Measurements from ENCODE around the gene GRIA3.
"Not testable (repeated sequence)": the region's sequence is repeated elsewhere in the genome, so short reads cannot be mapped to it uniquely, and the experiment has no call there.

GRIA3 gene

DNA sequence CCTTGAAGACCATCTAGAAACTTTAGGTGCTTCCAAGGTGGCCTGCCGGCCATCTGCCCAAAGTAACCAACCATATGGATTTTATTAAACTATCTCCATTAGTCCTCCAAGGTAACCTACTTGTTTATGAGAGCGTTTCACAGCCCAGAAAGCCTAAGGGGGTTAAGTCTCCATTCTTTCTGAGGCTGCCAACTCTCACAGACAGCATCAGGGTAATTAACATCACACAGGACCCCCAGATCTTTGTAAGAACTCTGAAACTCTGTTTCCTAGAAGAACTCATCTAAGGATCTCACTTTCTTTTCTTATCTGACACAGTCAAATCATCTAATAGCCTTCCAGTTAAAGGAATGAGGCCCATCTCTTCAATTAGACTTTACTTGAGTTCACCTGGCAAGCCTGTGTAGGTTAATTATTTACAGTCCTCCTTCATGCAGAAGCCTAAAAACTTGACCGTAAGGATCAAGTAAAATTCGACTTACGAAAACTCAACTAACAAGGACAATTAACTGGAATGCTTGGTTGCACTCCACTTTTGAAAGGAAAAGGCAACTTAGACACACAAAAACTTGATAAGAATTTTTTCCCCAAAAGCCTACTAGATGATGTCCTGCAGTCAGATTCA lies 252.5 kb downstream of the GRIA3 start:
- Histone ChIP-seq H2BK12ac (ENCODE audit: low read length) (no peak overlapping the region), H2AFZ (ENCODE audit: low read length) (no peak overlapping the region), H2BK120ac (ENCODE audit: low read depth, low read length) (no peak overlapping the region), H3K4me1 (ENCODE audit: control insufficient read depth in 2 of 2, insufficient read depth in 1 of 2, low read depth in 1 of 2, low read length in 2 of 2) (no peaks in the 10 kb centered on the region), H3K4ac (ENCODE audit: low read length) (no peak overlapping the region), H3K4me2 (ENCODE audit: insufficient read depth, low read length, poor library complexity, severe bottlenecking) (no peak overlapping the region), H4K8ac (ENCODE audit: low read depth, low read length) (no peak overlapping the region), H3K36me3 (replicated peaks in 1 of 2; ENCODE audit: control insufficient read depth in 2 of 2, insufficient read depth in 2 of 2, low read length in 2 of 2) (no peaks in the 10 kb centered on the region), H2BK5ac (ENCODE audit: low read length) (no peak overlapping the region), H3K9ac (ENCODE audit: low read depth, low read length, poor library complexity) (no peak overlapping the region), H3K27me3 (ENCODE audit: control insufficient read depth in 3 of 3, insufficient read depth in 3 of 3, low read depth in 1 of 3, low read length in 3 of 3) (no peaks in the 10 kb centered on the region), H2BK15ac (ENCODE audit: low read length) (no peak overlapping the region), H3K9me3 (replicated peaks in 1 of 2; ENCODE audit: control insufficient read depth in 2 of 2, insufficient read depth in 1 of 2, low read depth in 1 of 2, low read length in 2 of 2) (no peaks in the 10 kb centered on the region), H2AK5ac (ENCODE audit: low read depth, low read length) (no peak overlapping the region), H3K18ac (ENCODE audit: low read length) (no peak overlapping the region), H3K14ac (ENCODE audit: low read length) (no peak overlapping the region), H3K27ac (replicated peaks; ENCODE audit: low read length) (no peak overlapping the region), H3K4me3 (ENCODE audit: low read length in 2 of 2) (no peak overlapping the region), H3K79me1 (ENCODE audit: low read depth, low read length) (no peaks in the 10 kb centered on the region), H4K91ac (ENCODE audit: low read depth, low read length, poor library complexity) (no peak overlapping the region), H3K23ac (ENCODE audit: low read depth, low read length, poor library complexity) (no peak overlapping the region)
- no peak for DNase-seq (ENCODE audit: low spot score)
- no CpG with 5 or more reads among the region's 5 CpGs for WGBS, 2 donors (ENCODE audit: extremely low coverage in 2 of 2, insufficient read length in 2 of 2, insufficient replicate concordance in 1 of 2)

DNA sequence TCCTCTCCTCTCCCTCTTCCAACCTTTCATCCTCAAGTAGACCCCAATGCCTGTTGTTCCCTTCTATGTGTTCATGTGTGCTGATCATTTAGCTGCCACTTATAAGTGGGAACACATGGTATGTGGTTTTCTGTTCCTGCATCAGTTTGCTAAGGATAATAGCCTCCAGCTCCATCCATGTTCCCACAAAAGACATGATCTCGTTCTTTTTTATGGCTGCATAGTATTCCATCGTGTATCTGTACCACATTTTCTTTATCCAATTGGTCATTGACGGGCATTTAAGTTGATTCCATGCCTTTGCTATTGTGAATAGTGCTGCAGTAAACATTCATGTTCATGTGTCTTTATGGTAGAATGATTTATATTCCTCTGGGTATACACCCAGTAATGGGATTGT lies 255.8 kb downstream of the GRIA3 start:
- H2BK120ac ChIP-seq (ENCODE audit: low read depth, low read length); H3K14ac ChIP-seq (ENCODE audit: low read length); H3K23ac ChIP-seq (ENCODE audit: low read depth, low read length, poor library complexity); H3K18ac ChIP-seq (ENCODE audit: low read length); H2BK15ac ChIP-seq (ENCODE audit: low read length); H2AK5ac ChIP-seq (ENCODE audit: low read depth, low read length); H2AFZ ChIP-seq (ENCODE audit: low read length); H2BK5ac ChIP-seq (ENCODE audit: low read length); H3K79me1 ChIP-seq (ENCODE audit: low read depth, low read length); H3K4ac ChIP-seq (ENCODE audit: low read length); H3K9ac ChIP-seq (ENCODE audit: low read depth, low read length, poor library complexity); H3K27me3 ChIP-seq (ENCODE audit: control insufficient read depth in 3 of 3, insufficient read depth in 3 of 3, low read depth in 1 of 3, low read length in 3 of 3); H3K27ac ChIP-seq (replicated peaks; ENCODE audit: low read length); H3K9me3 ChIP-seq (replicated peaks in 1 of 2; ENCODE audit: control insufficient read depth in 2 of 2, insufficient read depth in 1 of 2, low read depth in 1 of 2, low read length in 2 of 2); H2BK12ac ChIP-seq (ENCODE audit: low read length); H3K4me3 ChIP-seq (ENCODE audit: low read length in 2 of 2); H4K91ac ChIP-seq (ENCODE audit: low read depth, low read length, poor library complexity); H3K4me2 ChIP-seq (ENCODE audit: insufficient read depth, low read length, poor library complexity, severe bottlenecking); H3K4me1 ChIP-seq (ENCODE audit: control insufficient read depth in 2 of 2, insufficient read depth in 1 of 2, low read depth in 1 of 2, low read length in 2 of 2); DNase-seq (ENCODE audit: low spot score); H3K36me3 ChIP-seq (replicated peaks in 1 of 2; ENCODE audit: control insufficient read depth in 2 of 2, insufficient read depth in 2 of 2, low read length in 2 of 2); H4K8ac ChIP-seq (ENCODE audit: low read depth, low read length): not testable (repeated sequence)
- WGBS, 2 donors (ENCODE audit: extremely low coverage in 2 of 2, insufficient read length in 2 of 2, insufficient replicate concordance in 1 of 2) = no CpG with 5 or more reads among the region's 3 CpGs

DNA sequence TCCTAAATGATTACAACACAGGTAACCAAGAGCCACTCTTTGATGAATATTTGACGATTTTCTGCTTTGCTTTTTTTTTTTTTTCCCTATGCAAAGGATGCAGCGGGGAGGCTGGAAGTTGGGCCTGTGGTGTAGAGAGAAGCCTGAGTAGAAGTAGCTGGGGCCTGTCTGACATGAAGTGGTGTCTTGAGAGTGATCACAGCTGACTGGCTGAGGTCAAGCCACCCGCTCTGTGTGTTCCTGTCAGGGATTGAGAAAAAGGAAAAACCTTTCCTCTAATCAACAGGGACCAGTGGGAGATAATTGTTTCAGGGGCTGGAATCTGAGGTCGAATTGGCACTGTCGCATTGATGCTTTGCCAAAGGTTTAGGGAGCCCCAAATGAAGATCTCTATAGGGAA lies 258.7 kb downstream of the GRIA3 start:
- no peaks in the 10 kb centered on the region for H3K9me3 ChIP-seq (replicated peaks in 1 of 2; ENCODE audit: control insufficient read depth in 2 of 2, insufficient read depth in 1 of 2, low read depth in 1 of 2, low read length in 2 of 2)
- no peak overlapping the region for H4K8ac ChIP-seq (ENCODE audit: low read depth, low read length)
- no peak overlapping the region for H3K14ac ChIP-seq (ENCODE audit: low read length)
- H4K91ac ChIP-seq (ENCODE audit: low read depth, low read length, poor library complexity) = no peak overlapping the region
- H2AK5ac ChIP-seq (ENCODE audit: low read depth, low read length) = no peak overlapping the region
- no peak overlapping the region for H2BK15ac ChIP-seq (ENCODE audit: low read length)
- WGBS, 2 donors (ENCODE audit: extremely low coverage in 2 of 2, insufficient read length in 2 of 2, insufficient replicate concordance in 1 of 2) = no CpG with 5 or more reads among the region's 5 CpGs
- no peaks in the 10 kb centered on the region for H3K36me3 ChIP-seq (replicated peaks in 1 of 2; ENCODE audit: control insufficient read depth in 2 of 2, insufficient read depth in 2 of 2, low read length in 2 of 2)
- H2BK5ac ChIP-seq (ENCODE audit: low read length) = no peak overlapping the region
- no peaks in the 10 kb centered on the region for H3K27me3 ChIP-seq (ENCODE audit: control insufficient read depth in 3 of 3, insufficient read depth in 3 of 3, low read depth in 1 of 3, low read length in 3 of 3)
- no peak overlapping the region for H3K23ac ChIP-seq (ENCODE audit: low read depth, low read length, poor library complexity)
- no peak overlapping the region for H3K4me2 ChIP-seq (ENCODE audit: insufficient read depth, low read length, poor library complexity, severe bottlenecking)
- no peak overlapping the region for H3K18ac ChIP-seq (ENCODE audit: low read length)
- no peak for DNase-seq (ENCODE audit: low spot score)
- no peak overlapping the region for H2BK12ac ChIP-seq (ENCODE audit: low read length)
- no peak overlapping the region for H2AFZ ChIP-seq (ENCODE audit: low read length)
- no peak overlapping the region for H2BK120ac ChIP-seq (ENCODE audit: low read depth, low read length)
- H3K79me1 ChIP-seq (ENCODE audit: low read depth, low read length) = no peaks in the 10 kb centered on the region
- H3K4me3 ChIP-seq (ENCODE audit: low read length in 2 of 2) = no peak overlapping the region
- no peak overlapping the region for H3K27ac ChIP-seq (replicated peaks; ENCODE audit: low read length)
- H3K9ac ChIP-seq (ENCODE audit: low read depth, low read length, poor library complexity) = no peak overlapping the region
- H3K4me1 ChIP-seq (ENCODE audit: control insufficient read depth in 2 of 2, insufficient read depth in 1 of 2, low read depth in 1 of 2, low read length in 2 of 2) = no peaks in the 10 kb centered on the region
- H3K4ac ChIP-seq (ENCODE audit: low read length) = no peak overlapping the region

GRCh38 chrX:123447506-123447905 lies 263.4 kb downstream of the GRIA3 start:
- Histone ChIP-seq H3K36me3 (replicated peaks in 1 of 2; ENCODE audit: control insufficient read depth in 2 of 2, insufficient read depth in 2 of 2, low read length in 2 of 2) (no peaks in the 10 kb centered on the region), H3K27ac (replicated peaks; ENCODE audit: low read length) (no peak overlapping the region), H2AFZ (ENCODE audit: low read length) (no peak overlapping the region), H3K18ac (ENCODE audit: low read length) (no peak overlapping the region), H2AK5ac (ENCODE audit: low read depth, low read length) (no peak overlapping the region), H3K14ac (ENCODE audit: low read length) (no peak overlapping the region), H3K4me2 (ENCODE audit: insufficient read depth, low read length, poor library complexity, severe bottlenecking) (no peak overlapping the region), H3K4me1 (ENCODE audit: control insufficient read depth in 2 of 2, insufficient read depth in 1 of 2, low read depth in 1 of 2, low read length in 2 of 2) (no peaks in the 10 kb centered on the region), H3K9ac (ENCODE audit: low read depth, low read length, poor library complexity) (no peak overlapping the region), H2BK120ac (ENCODE audit: low read depth, low read length) (no peak overlapping the region), H2BK15ac (ENCODE audit: low read length) (no peak overlapping the region), H4K91ac (ENCODE audit: low read depth, low read length, poor library complexity) (no peak overlapping the region), H3K27me3 (ENCODE audit: control insufficient read depth in 3 of 3, insufficient read depth in 3 of 3, low read depth in 1 of 3, low read length in 3 of 3) (no peaks in the 10 kb centered on the region), H3K9me3 (replicated peaks in 1 of 2; ENCODE audit: control insufficient read depth in 2 of 2, insufficient read depth in 1 of 2, low read depth in 1 of 2, low read length in 2 of 2) (no peaks in the 10 kb centered on the region), H3K79me1 (ENCODE audit: low read depth, low read length) (no peaks in the 10 kb centered on the region), H3K4ac (ENCODE audit: low read length) (no peak overlapping the region), H3K23ac (ENCODE audit: low read depth, low read length, poor library complexity) (no peak overlapping the region), H4K8ac (ENCODE audit: low read depth, low read length) (no peak overlapping the region), H2BK12ac (ENCODE audit: low read length) (no peak overlapping the region), H2BK5ac (ENCODE audit: low read length) (no peak overlapping the region), H3K4me3 (ENCODE audit: low read length in 2 of 2) (no peak overlapping the region)
- no peak for DNase-seq (ENCODE audit: low spot score)
- no CpG with 5 or more reads among the region's 3 CpGs for WGBS, 2 donors (ENCODE audit: extremely low coverage in 2 of 2, insufficient read length in 2 of 2, insufficient replicate concordance in 1 of 2)
